HG02759 (cell line): ENCODE measurements around the gene LRATD1.
"Not testable (repeated sequence)": the region's sequence is repeated elsewhere in the genome, so short reads cannot be mapped to it uniquely, and the experiment has no call there.

ENCODE experiments used
- ATAC-seq: cut with Tn5 transposase; IDR thresholded peaks from one replicate; pipeline ENCODE4 v1.9.1; 2021; ENCODE audit warnings: mild to moderate bottlenecking, moderate library complexity; ENCODE audit not compliant: unreplicated experiment

LRATD1 gene, protein sequence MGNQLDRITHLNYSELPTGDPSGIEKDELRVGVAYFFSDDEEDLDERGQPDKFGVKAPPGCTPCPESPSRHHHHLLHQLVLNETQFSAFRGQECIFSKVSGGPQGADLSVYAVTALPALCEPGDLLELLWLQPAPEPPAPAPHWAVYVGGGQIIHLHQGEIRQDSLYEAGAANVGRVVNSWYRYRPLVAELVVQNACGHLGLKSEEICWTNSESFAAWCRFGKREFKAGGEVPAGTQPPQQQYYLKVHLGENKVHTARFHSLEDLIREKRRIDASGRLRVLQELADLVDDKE

GRCh38 chr2:14632133-14632936 lies at the start of gene LRATD1:
Gene LRATD1 (plus strand): TSS chr2:14632717. CDS start chr2:14633980, 1,263 bp downstream.
- no peak for ATAC-seq

DNA sequence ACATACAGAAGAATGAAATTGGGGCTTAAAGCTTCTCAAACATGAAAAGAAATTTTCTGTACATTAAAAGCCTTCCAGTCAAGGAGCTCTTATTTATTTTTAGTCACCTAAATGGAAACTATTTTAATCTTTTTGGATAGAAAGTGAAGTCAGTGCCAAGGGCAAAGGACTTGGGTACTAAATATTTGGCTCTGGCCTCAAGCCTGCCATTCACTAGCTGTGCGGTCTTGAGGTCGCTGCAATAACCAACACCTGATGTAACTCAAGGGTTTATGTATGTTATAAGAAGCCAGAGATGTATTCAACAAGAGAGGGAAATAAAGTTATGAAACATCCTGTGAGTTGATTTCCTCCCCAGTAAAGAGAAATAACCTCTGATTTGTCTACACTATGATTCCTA lies 49.5 kb upstream of the LRATD1 start:
- ATAC-seq, result no peak

DNA sequence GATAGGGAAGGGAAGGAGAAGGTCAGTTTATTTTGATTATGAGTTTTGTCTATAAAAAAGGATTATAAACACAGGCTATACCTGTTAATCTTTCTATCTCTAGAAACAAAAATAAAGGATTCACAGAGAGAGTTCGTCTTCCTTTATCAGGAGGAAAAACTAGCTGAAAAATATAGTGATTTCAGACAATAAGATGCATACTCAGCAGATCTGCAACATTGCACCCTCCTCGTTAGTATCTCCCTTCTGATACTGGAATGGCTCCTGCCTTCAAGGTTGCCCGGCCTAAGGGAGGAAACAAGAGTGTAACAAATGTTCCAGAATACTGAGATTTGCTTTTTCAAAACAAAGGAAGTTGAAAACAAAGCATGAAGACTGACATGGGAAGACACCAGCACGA lies 48.7 kb upstream of the LRATD1 start:
- ATAC-seq, result no peak

- ATAC-seq, result no peak
These were observed 45.4 kb upstream of the LRATD1 start for GRCh38 chr2:14587119-14587518.

- ATAC-seq, result no peak
These were observed 31.3 kb upstream of the LRATD1 start for GRCh38 chr2:14601156-14601770.

GRCh38 chr2:14602309-14602708 lies 30.2 kb upstream of the LRATD1 start:
- no peak for ATAC-seq

DNA sequence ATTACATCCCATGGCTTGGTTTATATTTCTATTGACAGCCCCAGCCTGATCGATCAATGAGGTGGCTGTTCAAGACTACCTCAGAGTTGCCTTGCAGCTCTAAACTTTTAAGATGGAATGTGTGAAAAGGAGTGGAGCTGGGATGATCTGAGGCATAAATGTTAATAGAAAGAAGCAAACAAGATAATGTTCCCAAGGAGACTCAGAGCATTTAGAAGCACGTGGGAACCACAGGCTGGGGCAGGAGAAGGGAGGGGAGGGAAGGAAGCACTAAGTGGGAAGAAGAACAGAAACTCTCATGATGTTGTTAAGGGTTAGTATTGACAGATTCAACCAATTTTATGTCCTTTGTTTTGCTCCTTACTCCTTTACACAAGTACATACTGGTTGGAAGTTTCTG lies 28.8 kb upstream of the LRATD1 start:
- no peak for ATAC-seq

GRCh38 chr2:14608245-14608644 lies 24.3 kb upstream of the LRATD1 start:
- ATAC-seq, result no peak

GRCh38 chr2:14614017-14614416 lies 18.5 kb upstream of the LRATD1 start:
- no peak for ATAC-seq

DNA sequence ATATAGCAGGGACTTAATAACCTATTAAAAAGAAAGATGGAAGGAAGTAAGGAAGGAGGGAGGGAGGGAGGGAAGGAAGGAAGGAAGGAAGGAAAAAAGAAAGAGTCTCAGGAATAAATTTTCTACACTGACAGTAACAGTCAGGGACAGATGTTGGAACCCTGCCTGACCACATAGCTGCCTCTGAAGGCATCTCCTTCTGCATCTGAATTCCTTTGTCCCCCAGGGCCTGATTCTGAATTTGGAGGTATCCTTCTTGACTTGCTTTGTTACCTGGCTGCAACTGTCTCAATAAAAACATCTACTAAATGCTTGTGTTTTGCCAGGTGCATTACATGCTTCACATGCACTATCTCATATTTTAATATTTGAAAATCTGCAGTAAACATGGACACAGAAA lies 17.4 kb upstream of the LRATD1 start:
- ATAC-seq, result no peak

DNA sequence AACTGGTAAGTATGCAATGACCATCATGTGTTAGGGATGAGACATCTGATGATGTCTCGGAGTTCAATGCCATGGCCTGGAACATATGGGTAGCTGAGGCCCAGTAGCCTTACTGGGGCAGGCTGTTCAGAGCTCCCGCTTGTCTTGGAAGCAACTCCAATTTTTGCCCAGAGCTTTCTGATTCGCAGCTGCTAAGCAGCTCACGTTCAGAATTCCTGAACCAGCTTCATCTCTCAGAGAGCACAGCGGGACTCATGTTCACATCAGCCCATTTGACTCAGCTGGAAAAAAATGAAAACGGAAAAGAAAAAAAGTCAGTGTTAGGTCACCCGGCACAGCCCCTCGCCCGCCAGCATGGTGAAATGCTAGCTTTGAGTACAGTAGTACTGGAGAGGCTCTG lies 16.8 kb upstream of the LRATD1 start:
- ATAC-seq, result no peak

GRCh38 chr2:14616342-14616741 lies 16.2 kb upstream of the LRATD1 start:
- no peak for ATAC-seq

GRCh38 chr2:14616950-14617349 lies 15.6 kb upstream of the LRATD1 start:
- no peak for ATAC-seq

DNA sequence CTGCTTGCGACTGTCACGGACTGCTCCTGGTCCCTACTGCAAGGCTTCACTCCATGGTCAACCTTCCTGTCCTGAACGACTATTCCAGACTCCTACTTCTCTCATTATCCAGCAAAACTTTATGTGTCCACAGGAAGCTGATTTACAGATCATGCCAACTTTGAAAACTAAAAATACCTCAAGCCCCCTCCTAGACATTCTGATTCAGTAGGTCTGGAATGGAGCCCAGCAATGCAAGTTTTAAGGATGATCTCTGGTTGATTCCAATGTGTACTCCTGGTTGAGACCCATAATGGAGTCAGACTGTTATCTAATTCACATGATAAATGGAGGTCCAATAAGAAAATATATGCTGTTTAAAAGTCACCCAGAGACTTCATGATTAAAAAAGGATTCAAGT lies 13.1 kb upstream of the LRATD1 start:
- ATAC-seq, result no peak

DNA sequence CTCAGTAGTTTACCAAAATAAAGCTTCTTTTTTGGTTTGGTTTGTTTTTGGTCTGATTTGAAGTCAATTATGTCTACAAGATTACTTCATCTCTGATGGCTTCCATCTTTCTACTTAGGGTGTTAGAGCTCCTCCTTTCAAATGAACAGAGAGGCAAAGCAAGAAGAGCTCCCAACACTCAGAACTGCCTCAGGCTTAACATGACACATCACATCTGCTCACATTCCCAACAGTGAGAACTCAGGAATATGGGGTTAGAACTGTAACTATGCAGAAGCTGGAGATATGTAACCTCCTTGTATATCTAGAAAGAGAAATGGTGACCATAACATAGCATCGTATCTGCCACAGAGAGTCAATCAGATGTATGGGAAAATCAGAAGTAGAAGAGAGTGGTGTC lies 11.4 kb upstream of the LRATD1 start:
- ATAC-seq, result no peak

- no peak for ATAC-seq
These were observed 10.5 kb upstream of the LRATD1 start for GRCh38 chr2:14621906-14622549.

- ATAC-seq, result not testable (repeated sequence)
These were observed 10.0 kb upstream of the LRATD1 start for GRCh38 chr2:14622550-14622939.

DNA sequence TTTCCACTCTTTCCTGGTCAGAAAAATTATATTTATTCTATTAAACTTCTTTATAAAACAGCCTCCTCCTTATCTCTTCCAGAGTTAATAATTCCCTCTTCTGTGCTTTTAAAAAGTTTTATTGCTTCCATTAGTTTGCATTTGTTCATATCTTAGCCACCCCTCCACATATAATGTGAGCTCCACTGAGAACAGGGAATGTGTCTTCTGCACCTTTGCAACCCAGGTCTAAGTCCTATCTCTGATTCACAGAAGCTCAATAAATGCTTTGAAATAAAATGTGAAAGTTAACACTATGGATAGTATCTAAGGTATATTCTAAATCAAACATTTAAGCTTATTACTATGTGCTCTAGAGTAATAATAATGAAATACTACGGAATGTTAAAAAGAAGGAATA lies 9.3 kb upstream of the LRATD1 start:
- no peak for ATAC-seq

DNA sequence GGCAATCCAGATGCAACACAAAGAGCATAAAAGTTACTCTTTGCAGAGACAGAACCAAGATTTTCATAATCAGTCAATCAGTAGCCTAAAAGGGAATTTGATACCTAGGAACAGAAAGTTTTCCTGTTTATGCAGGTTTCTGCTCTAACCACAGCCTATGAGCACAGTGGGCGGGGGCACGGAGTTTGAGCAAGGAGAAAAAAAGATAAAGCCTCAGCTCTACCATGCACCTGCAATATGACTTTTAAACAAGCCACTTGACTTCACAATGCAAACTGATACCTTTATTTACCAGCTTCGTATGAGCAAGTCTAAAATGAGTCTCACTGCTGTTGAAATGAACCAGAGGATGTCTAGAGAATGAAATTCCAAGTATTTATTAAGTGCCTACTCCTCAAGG lies 5.6 kb upstream of the LRATD1 start:
- ATAC-seq, result no peak

GRCh38 chr2:14628901-14629300 lies 3.6 kb upstream of the LRATD1 start:
- ATAC-seq, result no peak

- no peak for ATAC-seq
These were observed 994 bp upstream of the LRATD1 start for GRCh38 chr2:14631406-14632040.
